IgD-negative memory B cell (primary cell): ENCODE results near the gene POGZ. TPM values are rescaled to one million over a fixed set of nuclear protein-coding genes. Genes with fewer than 3 reads are reported as not detected.

Experiments
- H3K27ac Mint-ChIP-seq, 3 donors: one replicate each; pipeline ENCODE4 v1.8.0; 2020 to 2022; ENCODE audit warnings: mild to moderate bottlenecking in 3 of 3, mixed read lengths in 3 of 3, moderate library complexity in 1 of 3
- H3K27me3 Mint-ChIP-seq: one replicate; pipeline ENCODE4 v1.8.0; 2021; ENCODE audit warnings: mixed read lengths
- H3K36me3 Mint-ChIP-seq: one replicate; pipeline ENCODE4 v1.8.0; 2020; ENCODE audit warnings: mild to moderate bottlenecking, mixed read lengths
- H3K4me1 Mint-ChIP-seq, 3 donors: one replicate each; pipeline ENCODE4 v1.8.0; 2020 to 2022; ENCODE audit warnings: mixed read lengths in 3 of 3, mild to moderate bottlenecking in 1 of 3
- H3K4me3 Mint-ChIP-seq, 4 donors: one replicate each; pipeline ENCODE4 v1.8.0; 2020 to 2022; ENCODE audit warnings: mild to moderate bottlenecking in 4 of 4, mixed read lengths in 4 of 4, moderate library complexity in 3 of 4
- H3K9me3 Mint-ChIP-seq, 3 donors: one replicate each; pipeline ENCODE4 v1.8.0; 2020 to 2021; ENCODE audit warnings: mixed read lengths in 3 of 3, mild to moderate bottlenecking in 1 of 3
- polyA plus RNA-seq: library from polyadenylated mRNA; unstranded; fragments of 300-500 nt; fragmentation: Illumina TruSeq; gene quantifications from one replicate; pipeline ENCODE4 v1.2.3, GENCODE V29; 2021

POGZ gene
- polyA plus RNA-seq, 1 donor from 2014 or later: 9.4 TPM

GRCh38 chr1:151491641-151492040 lies 32.3 kb upstream of the POGZ start:
- Mint-ChIP-seq H3K27me3 (no peaks in the 10 kb centered on the region), H3K4me3 (no peak overlapping the region), H3K27ac (no peak overlapping the region), H3K36me3 (no peaks in the 10 kb centered on the region), H3K4me1 (peaks cover 0 to 1% (median 0%) of the 10 kb centered on the region in 3 donors), H3K9me3 (no peaks in the 10 kb centered on the region)

- no peak overlapping the region for H3K4me3 Mint-ChIP-seq
Observed at GRCh38 chr1:151486557-151486956, 27.3 kb upstream of the POGZ start.

GRCh38 chr1:151485685-151486255 lies 26.5 kb upstream of the POGZ start:
- no peak overlapping the region for H3K4me3 Mint-ChIP-seq
- H3K36me3 Mint-ChIP-seq: no peaks in the 10 kb centered on the region
- peaks cover 0 to 3% (median 0%) of the 10 kb centered on the region in 3 donors for H3K4me1 Mint-ChIP-seq
- no peak overlapping the region for H3K27ac Mint-ChIP-seq
- no peaks in the 10 kb centered on the region for H3K27me3 Mint-ChIP-seq
- H3K9me3 Mint-ChIP-seq: peaks cover 1 to 4% (median 2%) of the 10 kb centered on the region in 3 donors

More at GRCh38 chr1:151486557-151486956, 27.3 kb upstream of the POGZ start:
- H3K36me3 Mint-ChIP-seq: no peaks in the 10 kb centered on the region
- no peaks in the 10 kb centered on the region for H3K27me3 Mint-ChIP-seq
- H3K9me3 Mint-ChIP-seq: peaks cover 1 to 4% (median 2%) of the 10 kb centered on the region in 3 donors
- H3K4me1 Mint-ChIP-seq: peaks cover 0 to 3% (median 0%) of the 10 kb centered on the region in 3 donors
- no peak overlapping the region for H3K27ac Mint-ChIP-seq

GRCh38 chr1:151482017-151482416 lies 22.7 kb upstream of the POGZ start:
- H3K4me1 Mint-ChIP-seq: peaks cover 0 to 2% (median 0%) of the 10 kb centered on the region in 3 donors
- no peak overlapping the region for H3K27ac Mint-ChIP-seq
- no peaks in the 10 kb centered on the region for H3K36me3 Mint-ChIP-seq
- peaks cover 1 to 4% (median 2%) of the 10 kb centered on the region in 3 donors for H3K9me3 Mint-ChIP-seq
- peaks cover under 1% of the 10 kb centered on the region for H3K27me3 Mint-ChIP-seq
- no peak overlapping the region for H3K4me3 Mint-ChIP-seq

- H3K4me1 Mint-ChIP-seq: peaks cover 0 to 6% (median 0%) of the 10 kb centered on the region in 3 donors
Observed at GRCh38 chr1:151479462-151479861, 20.2 kb upstream of the POGZ start.

GRCh38 chr1:151478923-151479322 lies 19.6 kb upstream of the POGZ start:
- no peak overlapping the region for H3K4me3 Mint-ChIP-seq
- H3K4me1 Mint-ChIP-seq: peaks cover 0 to 6% (median 0%) of the 10 kb centered on the region in 3 donors
- peaks cover 3% of the 10 kb centered on the region for H3K27me3 Mint-ChIP-seq
- no peak overlapping the region for H3K27ac Mint-ChIP-seq
- no peaks in the 10 kb centered on the region for H3K36me3 Mint-ChIP-seq
- peaks cover 1 to 4% (median 2%) of the 10 kb centered on the region in 3 donors for H3K9me3 Mint-ChIP-seq

More at GRCh38 chr1:151479462-151479861, 20.2 kb upstream of the POGZ start:
- Mint-ChIP-seq H3K9me3 (peaks cover 1 to 4% (median 2%) of the 10 kb centered on the region in 3 donors), H3K27me3 (peaks cover 3% of the 10 kb centered on the region), H3K4me3 (no peak overlapping the region), H3K36me3 (no peaks in the 10 kb centered on the region), H3K27ac (no peak overlapping the region)

GRCh38 chr1:151478140-151478812 lies 19.0 kb upstream of the POGZ start:
- Mint-ChIP-seq H3K36me3 (no peaks in the 10 kb centered on the region), H3K4me3 (peak overlapping the region in 1 of 4 donors; percentile 29), H3K27me3 (peaks cover 3% of the 10 kb centered on the region), H3K27ac (no peak overlapping the region), H3K4me1 (peaks cover 0 to 6% (median 0%) of the 10 kb centered on the region in 3 donors), H3K9me3 (peaks cover 1 to 4% (median 2%) of the 10 kb centered on the region in 3 donors)

GRCh38 chr1:151477066-151477465 lies 17.8 kb upstream of the POGZ start:
- Mint-ChIP-seq H3K27ac (no peak overlapping the region), H3K9me3 (peaks cover 1 to 3% (median 2%) of the 10 kb centered on the region in 3 donors), H3K27me3 (peaks cover 3% of the 10 kb centered on the region), H3K4me1 (peaks cover 5 to 10% (median 5%) of the 10 kb centered on the region in 3 donors), H3K36me3 (peaks cover 2% of the 10 kb centered on the region), H3K4me3 (peak overlapping the region in 1 of 4 donors; percentile 55)

- Mint-ChIP-seq H3K27me3 (peaks cover 3% of the 10 kb centered on the region), H3K4me3 (no peak overlapping the region), H3K4me1 (peaks cover 5 to 10% (median 5%) of the 10 kb centered on the region in 3 donors)
Observed at GRCh38 chr1:151476083-151476482, 16.8 kb upstream of the POGZ start.

GRCh38 chr1:151475175-151475574 lies 15.9 kb upstream of the POGZ start:
- peaks cover 5 to 10% (median 5%) of the 10 kb centered on the region in 3 donors for H3K4me1 Mint-ChIP-seq
- peak overlapping the region in 1 of 4 donors; percentile 59 for H3K4me3 Mint-ChIP-seq
- peaks cover 3% of the 10 kb centered on the region for H3K27me3 Mint-ChIP-seq
- no peaks in the 10 kb centered on the region for H3K9me3 Mint-ChIP-seq
- H3K36me3 Mint-ChIP-seq: peaks cover 2% of the 10 kb centered on the region
- H3K27ac Mint-ChIP-seq: peak overlapping the region in 1 of 3 donors; percentile 51

More at GRCh38 chr1:151476083-151476482, 16.8 kb upstream of the POGZ start:
- H3K36me3 Mint-ChIP-seq: peaks cover 2% of the 10 kb centered on the region
- H3K27ac Mint-ChIP-seq: no peak overlapping the region
- no peaks in the 10 kb centered on the region for H3K9me3 Mint-ChIP-seq

GRCh38 chr1:151474745-151475144 lies 15.5 kb upstream of the POGZ start:
- peaks cover 2% of the 10 kb centered on the region for H3K36me3 Mint-ChIP-seq
- peaks cover 3% of the 10 kb centered on the region for H3K27me3 Mint-ChIP-seq
- no peaks in the 10 kb centered on the region for H3K9me3 Mint-ChIP-seq
- peaks cover 5 to 10% (median 5%) of the 10 kb centered on the region in 3 donors for H3K4me1 Mint-ChIP-seq
- peak overlapping the region in 1 of 4 donors; percentile 59 for H3K4me3 Mint-ChIP-seq
- no peak overlapping the region for H3K27ac Mint-ChIP-seq

GRCh38 chr1:151472856-151473731 lies 13.8 kb upstream of the POGZ start:
- Mint-ChIP-seq H3K27ac (peak overlapping the region; percentile 19 to 89 (median 87)), H3K36me3 (peaks cover 2% of the 10 kb centered on the region), H3K4me1 (peaks cover 5 to 10% (median 5%) of the 10 kb centered on the region in 3 donors), H3K4me3 (peak overlapping the region; percentile 59 to 94 (median 86)), H3K9me3 (no peaks in the 10 kb centered on the region), H3K27me3 (peaks cover 3% of the 10 kb centered on the region)

- Mint-ChIP-seq H3K27me3 (peaks cover 16% of the 10 kb centered on the region), H3K36me3 (peaks cover 3% of the 10 kb centered on the region), H3K27ac (no peak overlapping the region), H3K4me1 (peaks cover 0 to 1% (median 0%) of the 10 kb centered on the region in 3 donors), H3K4me3 (no peak overlapping the region), H3K9me3 (no peaks in the 10 kb centered on the region)
Observed at GRCh38 chr1:151465026-151465425, 5.7 kb upstream of the POGZ start.

GRCh38 chr1:151461694-151462093 lies 2.4 kb upstream of the POGZ start:
- H3K27me3 Mint-ChIP-seq: peaks cover 14% of the 10 kb centered on the region
- peaks cover 3% of the 10 kb centered on the region for H3K36me3 Mint-ChIP-seq
- H3K27ac Mint-ChIP-seq: peak overlapping the region in 1 of 3 donors; percentile 73
- no peaks in the 10 kb centered on the region for H3K9me3 Mint-ChIP-seq
- H3K4me3 Mint-ChIP-seq: peak overlapping the region in 1 of 4 donors; percentile 64
- H3K4me1 Mint-ChIP-seq: peaks cover 9 to 11% (median 9%) of the 10 kb centered on the region in 3 donors
